Glomerular endothelial cell (primary cell): Measurements from ENCODE around the gene UBN2. TPM values are rescaled to one million over a fixed set of nuclear protein-coding genes. Genes with fewer than 3 reads are reported as not detected.

ENCODE experiments used
- DNase-seq: peaks from one replicate; pipeline ENCODE4 v3.0.0-alpha.2; 2011; ENCODE audit warnings: low read depth, low spot score; ENCODE audit errors: extremely low read depth
- total RNA-seq: library from RNA; depleted of rRNA; stranded (reverse); fragments of >200 nt; gene quantifications from 2 replicates; pipeline ENCODE4 v1.2.3, GENCODE V29; 2015

UBN2 gene
- total RNA-seq, 1 donor from 2014 or later, result 9.3 TPM

GRCh38 chr7:139341776-139342226 lies 110.8 kb downstream of the UBN2 start:
- no peak for DNase-seq

- no peak for DNase-seq
These were observed 114.0 kb downstream of the UBN2 start for GRCh38 chr7:139345042-139345441.

- no peak for DNase-seq
These were observed 120.0 kb downstream of the UBN2 start for GRCh38 chr7:139351027-139351426.

- DNase-seq, result no peak
These were observed 123.7 kb downstream of the UBN2 start for GRCh38 chr7:139354729-139355128.

- no peak for DNase-seq
These were observed 124.3 kb downstream of the UBN2 start for GRCh38 chr7:139355320-139355719.

Other genes starting within 250 kb of the UBN2 start
- 7.8 and 8.7 TPM in 2 replicates for gene KIAA1549, start 249.8 kb upstream of the UBN2 start, total RNA-seq
- gene ZC3HAV1L, start 195.2 kb upstream of the UBN2 start, total RNA-seq, result 28.7 and 50.2 TPM in 2 replicates
- 50.0 and 54.7 TPM in 2 replicates for gene ZC3HAV1, start 121.5 kb upstream of the UBN2 start, total RNA-seq
- 7.5 and 13.2 TPM in 2 replicates for gene FMC1, start 110.1 kb downstream of the UBN2 start, total RNA-seq
- gene LUC7L2, start 128.7 kb downstream of the UBN2 start, total RNA-seq, result 33.1 and 51.2 TPM in 2 replicates